ENCODE results near the gene WDR59.

WDR59 gene

GRCh38 chr16:74999219-74999608 is 14.3 kb upstream of the WDR59 start:
- Histone ChIP-seq H3K27me3 (no peaks in the 10 kb centered on the region), H3K36me3 (peaks cover 3% of the 10 kb centered on the region; the same call in 1 of the 2 replicates), H3K4me3 (ENCODE audit: low read depth, low read length) (peak overlapping the region; percentile 79), H3K4me1 (peaks cover 8% of the 10 kb centered on the region), H3K9me3 (no peaks in the 10 kb centered on the region)
- no peak for TF ChIP-seq CTCF (IDR thresholded peaks at IDR 0.05; ENCODE audit: low read depth, low read length)
- peak; percentile 36 for DNase-seq

- Histone ChIP-seq H3K4me3 (ENCODE audit: low read depth, low read length) (peak within 1 kb of the TSS; percentile 79), H3K36me3 (peaks cover 3% of the 10 kb centered on the region; the same call in 1 of the 2 replicates), H3K27me3 (no peaks in the 10 kb centered on the region), H3K9me3 (no peaks in the 10 kb centered on the region), H3K4me1 (peaks cover 7% of the 10 kb centered on the region)
- peak; percentile 87 for DNase-seq
- TF ChIP-seq CTCF (IDR thresholded peaks at IDR 0.05; ENCODE audit: low read depth, low read length) = peak; percentile 74
Observed at GRCh38 chr16:74998481-74999218, 13.7 kb upstream of the WDR59 start, which contains the start of gene ZNRF1. Gene ZNRF1, plus strand, starts transcription at chr16:74999024. Its CDS starts 648 bp downstream, at chr16:74999672.

- H3K36me3 ChIP-seq = no peaks in the 10 kb centered on the region
- DNase-seq = no peak
- TF ChIP-seq CTCF (IDR thresholded peaks at IDR 0.05; ENCODE audit: low read depth, low read length) = no peak
- H3K9me3 ChIP-seq = no peaks in the 10 kb centered on the region
- H3K4me3 ChIP-seq (ENCODE audit: low read depth, low read length) = no peak overlapping the region
- no peaks in the 10 kb centered on the region for H3K27me3 ChIP-seq
- H3K4me1 ChIP-seq = no peaks in the 10 kb centered on the region; the same call in none of the 2 replicates
Observed at GRCh38 chr16:74997042-74997491, 12.1 kb upstream of the WDR59 start.

- no peaks in the 10 kb centered on the region; the same call in none of the 2 replicates for H3K4me1 ChIP-seq
- no peaks in the 10 kb centered on the region for H3K9me3 ChIP-seq
- DNase-seq = no peak
Observed at GRCh38 chr16:74995986-74996385, 11.1 kb upstream of the WDR59 start.

GRCh38 chr16:74991593-74992403 is 6.9 kb upstream of the WDR59 start:
- H3K36me3 ChIP-seq = no peaks in the 10 kb centered on the region
- no peak overlapping the region for H3K4me3 ChIP-seq (ENCODE audit: low read depth, low read length)
- H3K27me3 ChIP-seq = no peaks in the 10 kb centered on the region
- DNase-seq = no peak
- no peak for TF ChIP-seq CTCF (IDR thresholded peaks at IDR 0.05; ENCODE audit: low read depth, low read length)
- H3K4me1 ChIP-seq = no peaks in the 10 kb centered on the region; the same call in 1 of the 2 replicates
- H3K9me3 ChIP-seq = no peaks in the 10 kb centered on the region

More at GRCh38 chr16:74995986-74996385, 11.1 kb upstream of the WDR59 start:
- no peak for TF ChIP-seq CTCF (IDR thresholded peaks at IDR 0.05; ENCODE audit: low read depth, low read length)
- no peaks in the 10 kb centered on the region for H3K27me3 ChIP-seq
- no peaks in the 10 kb centered on the region for H3K36me3 ChIP-seq
- H3K4me3 ChIP-seq (ENCODE audit: low read depth, low read length) = no peak overlapping the region
